T-cell (primary cell): ENCODE data around the gene BPIFB6. TPM values are rescaled to one million over a fixed set of nuclear protein-coding genes. Genes with fewer than 3 reads are reported as not detected.

ENCODE experiments used
- ATAC-seq, 4 experiments: fragments of 200-7000 bp in 3 of 4; fragments of 150-1000 bp in 1 of 4; cut with Tn5 transposase; replicated peaks in 1 of 4; 1 replicate in 3 of 4; 2 replicates in 1 of 4; pipeline ENCODE4 v1.10.0; 2021; ENCODE audit warnings: moderate library complexity in 3 of 4, mild to moderate bottlenecking in 2 of 4, moderate number of reproducible peaks in 1 of 4
- CTCF ChIA-PET, 2 donors: fragments of 300-600 bp; sonication (Branson Sonifier 250); formaldehyde crosslinking; loops; one replicate each; lab custom pipeline; 2022; ENCODE audit warnings: antibody characterized with exemption in 2 of 2; lab: Charles Lee
- POLR2A ChIA-PET, 2 donors: fragments of 300-600 bp; sonication (Branson Sonifier 250); formaldehyde crosslinking; loops; one replicate each; lab custom pipeline; 2022; ENCODE audit warnings: antibody characterized with exemption in 2 of 2; lab: Charles Lee
- DNase-seq, 35 experiments: peaks; one replicate each; pipeline versions ENCODE4 v3.0.0 to v3.0.0-alpha.2; 2013 to 2023
- H3K27ac ChIP-seq: one replicate; pipeline ENCODE4 v1.5.1; 2013; ENCODE audit warnings: low read length
- H3K27me3 ChIP-seq, 2 experiments: replicated peaks in 1 of 2; 1 replicate in 1 of 2; 2 replicates in 1 of 2; pipeline versions ENCODE4 v1.6.1 to v1.7.0; 2013; ENCODE audit warnings: low read length in 1 of 2, mixed read lengths in 1 of 2; ENCODE audit not compliant: control insufficient read depth in 2 of 2, insufficient read depth in 2 of 2; ENCODE audit errors: extremely low read depth in 1 of 2
- H3K36me3 ChIP-seq, 2 donors: 1 replicate in 1 of 2; 2 replicates in 1 of 2; pipeline versions ENCODE4 v1.6.1 to v1.7.0; 2013; ENCODE audit warnings: low read length in 1 of 2; ENCODE audit not compliant: control insufficient read depth in 2 of 2, insufficient read depth in 1 of 2; ENCODE audit errors: extremely low read depth in 1 of 2
- H3K4me1 ChIP-seq, 2 experiments: 1 replicate in 1 of 2; 2 replicates in 1 of 2; pipeline versions ENCODE4 v1.6.1 to v1.7.0; 2013; ENCODE audit warnings: low read length in 2 of 2, mixed read lengths in 1 of 2; ENCODE audit not compliant: insufficient read depth in 2 of 2, control insufficient read depth in 1 of 2; ENCODE audit errors: extremely low read depth in 1 of 2
- H3K4me3 ChIP-seq, 2 donors: 1 replicate in 1 of 2; 2 replicates in 1 of 2; pipeline versions ENCODE4 v1.5.1 to v1.7.0; 2013; ENCODE audit warnings: mild to moderate bottlenecking in 2 of 2, low read length in 1 of 2, moderate library complexity in 1 of 2; ENCODE audit not compliant: control insufficient read depth in 1 of 2; ENCODE audit errors: extremely low read depth in 1 of 2
- H3K9me3 ChIP-seq: 2 replicates; pipeline ENCODE4 v1.7.0; 2013
- H3K27ac Mint-ChIP-seq, 2 donors: one replicate each; pipeline ENCODE4 v1.8.0; 2020 to 2021; ENCODE audit warnings: mild to moderate bottlenecking in 2 of 2, mixed read lengths in 2 of 2
- H3K27me3 Mint-ChIP-seq, 2 donors: one replicate each; pipeline ENCODE4 v1.8.0; 2021 to 2022; ENCODE audit warnings: mixed read lengths in 2 of 2
- H3K36me3 Mint-ChIP-seq: one replicate; pipeline ENCODE4 v1.8.0; 2021; ENCODE audit warnings: mixed read lengths
- H3K4me1 Mint-ChIP-seq, 3 donors: one replicate each; pipeline ENCODE4 v1.8.0; 2020 to 2022; ENCODE audit warnings: mixed read lengths in 3 of 3, mild to moderate bottlenecking in 1 of 3
- H3K4me3 Mint-ChIP-seq, 3 donors: one replicate each; pipeline ENCODE4 v1.8.0; 2020 to 2022; ENCODE audit warnings: mild to moderate bottlenecking in 3 of 3, mixed read lengths in 3 of 3, moderate library complexity in 3 of 3
- H3K9me3 Mint-ChIP-seq, 3 donors: one replicate each; pipeline ENCODE4 v1.8.0; 2020 to 2022; ENCODE audit warnings: mixed read lengths in 3 of 3
- WGBS: methylation state at CpG from one replicate; pipeline ENCODE4 v1.1.5; 2013; ENCODE audit warnings: missing lambda C conversion rate; ENCODE audit not compliant: insufficient coverage; 5-methylcytosine and 5-hydroxymethylcytosine counted together
- total RNA-seq, 35 experiments: library from RNA in 6 of 35; stranded (reverse) in 6 of 35; fragments of 120-200 nt in 1 of 35; gene quantifications; one replicate each; pipeline versions ENCODE4 v1.2.1 to v1.2.4 and lab custom pipeline; 2013 to 2026

BPIFB6 gene
- total RNA-seq, 5 donors from 2014 or later (not counting 1 experiment from before 2014, with no cell fraction given): not detected

DNA sequence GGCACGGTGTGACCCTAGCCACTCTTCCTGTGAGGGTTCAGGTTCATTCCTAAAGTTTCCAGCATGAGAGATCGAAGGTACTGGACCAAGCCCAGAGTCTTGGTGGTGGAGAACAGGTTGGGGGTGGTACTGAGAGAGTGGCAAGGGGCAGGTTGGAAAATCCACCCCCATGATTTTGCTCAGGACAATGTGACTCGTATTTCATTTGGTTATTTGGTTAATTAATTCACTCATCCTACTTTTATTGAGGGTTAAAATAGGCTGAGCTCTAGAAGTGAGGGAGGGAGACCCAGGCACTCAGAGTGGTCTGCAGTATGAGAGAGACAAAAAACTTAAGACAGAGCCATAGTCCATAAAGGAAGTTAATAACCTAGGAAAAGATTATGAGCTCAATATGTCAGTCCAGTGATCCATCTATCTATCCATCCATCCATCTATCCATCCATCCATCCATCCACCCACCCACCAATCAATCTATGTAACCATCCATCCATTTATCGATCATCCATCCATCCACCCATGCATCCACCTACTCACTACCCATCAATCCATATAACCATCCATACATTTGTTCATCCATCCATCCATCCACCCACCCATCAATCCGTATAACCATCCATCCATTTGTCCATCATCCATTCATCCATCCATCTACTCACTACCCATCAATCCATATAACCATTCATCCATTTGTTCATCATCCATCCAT, 6.7 kb upstream of the BPIFB6 start:
- Histone ChIP-seq H3K4me1 (no peaks in the 10 kb centered on the region), H3K36me3 (no peaks in the 10 kb centered on the region), H3K27me3 (peaks cover 0 to 8% of the 10 kb centered on the region in 2 experiments), H3K27ac (no peak overlapping the region), H3K4me3 (no peak overlapping the region), H3K9me3 (no peaks in the 10 kb centered on the region)
- Mint-ChIP-seq H3K36me3 (no peaks in the 10 kb centered on the region), H3K27ac (no peak overlapping the region), H3K4me3 (no peak overlapping the region), H3K27me3 (no peaks in the 10 kb centered on the region), H3K4me1 (peaks cover 0 to 2% (median 0%) of the 10 kb centered on the region in 3 donors), H3K9me3 (no peaks in the 10 kb centered on the region)
- ATAC-seq (no peak), DNase-seq (no peak)
- POLR2A ChIA-PET: no interaction called here
- 64% methylated on average over 3 of the region's 5 CpGs for WGBS
- CTCF ChIA-PET: no interaction called here

DNA sequence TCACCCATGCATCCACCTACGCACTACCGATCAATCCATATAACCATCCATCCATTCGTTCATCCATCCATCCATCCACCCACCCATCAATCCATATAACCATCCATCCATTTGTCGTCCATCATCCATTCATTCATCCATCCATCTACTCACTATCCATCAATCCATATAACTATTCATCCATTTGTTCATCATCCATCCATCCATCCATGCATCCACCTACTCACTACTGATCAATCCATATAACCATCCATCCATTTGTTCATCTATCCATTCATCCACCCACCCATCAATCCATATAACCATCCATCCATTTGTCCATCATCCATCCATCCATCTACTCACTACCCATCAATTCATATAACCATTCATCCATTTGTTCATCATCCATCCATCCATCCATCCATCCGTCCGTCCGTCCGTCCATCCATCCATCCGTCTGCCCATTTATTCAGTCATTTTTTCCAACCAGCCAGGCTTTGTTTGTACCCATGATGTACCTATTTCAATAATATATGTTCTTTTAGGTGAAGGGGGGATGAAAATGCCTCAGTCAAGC, 6.1 kb upstream of the BPIFB6 start:
- Histone ChIP-seq H3K27me3 (peaks cover 0 to 8% of the 10 kb centered on the region in 2 experiments), H3K4me3 (no peak overlapping the region), H3K4me1 (no peaks in the 10 kb centered on the region), H3K36me3 (no peaks in the 10 kb centered on the region), H3K27ac (no peak overlapping the region), H3K9me3 (no peaks in the 10 kb centered on the region)
- Mint-ChIP-seq H3K4me3 (no peak overlapping the region), H3K36me3 (no peaks in the 10 kb centered on the region), H3K27me3 (no peaks in the 10 kb centered on the region), H3K9me3 (no peaks in the 10 kb centered on the region), H3K27ac (no peak overlapping the region), H3K4me1 (peaks cover 0 to 2% (median 0%) of the 10 kb centered on the region in 3 donors)
- WGBS: 78% methylated on average over 4 of the region's 9 CpGs
- ChIA-PET CTCF (no interaction called here), POLR2A (no interaction called here)
- no peak for DNase-seq
- ATAC-seq: no peak

DNA sequence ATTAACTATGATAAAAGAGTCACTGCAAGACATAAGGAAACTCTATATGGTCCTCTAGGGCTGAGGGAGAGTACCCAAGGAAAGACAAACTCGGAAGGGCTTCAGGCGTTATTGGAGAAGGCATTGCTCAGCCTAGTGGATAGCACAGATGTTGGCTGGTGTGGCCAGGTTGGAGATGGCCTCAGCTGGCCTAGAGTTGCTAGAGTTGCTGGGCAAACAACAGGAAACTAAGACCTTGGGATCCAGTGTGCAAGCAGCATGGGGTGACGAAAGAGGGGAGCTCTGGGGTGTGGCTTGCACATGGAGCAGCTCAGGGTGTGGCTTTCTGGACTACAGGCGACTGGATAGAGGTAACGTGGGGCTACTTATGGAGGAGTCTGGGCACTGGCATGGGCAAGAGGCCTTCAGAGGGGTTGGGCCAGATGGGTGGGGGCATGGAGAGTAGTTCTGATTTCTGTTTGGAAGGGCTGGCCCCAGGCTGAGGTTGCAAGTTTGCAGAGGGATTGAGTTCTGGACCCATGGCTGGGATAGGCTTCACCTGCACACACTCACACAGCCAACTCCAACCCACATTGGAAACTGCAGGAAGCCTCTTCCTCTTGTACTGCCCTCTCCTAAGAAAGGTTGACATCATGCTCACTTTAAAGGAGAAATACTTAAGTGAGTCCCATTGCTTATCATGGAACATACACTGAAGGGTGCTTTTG, 5.2 kb upstream of the BPIFB6 start:
- H3K27me3 Mint-ChIP-seq: no peaks in the 10 kb centered on the region
- CTCF ChIA-PET: no interaction called here
- H3K36me3 Mint-ChIP-seq: no peaks in the 10 kb centered on the region
- no peak for ATAC-seq
- no peaks in the 10 kb centered on the region for H3K9me3 ChIP-seq
- 77% methylated on average over 5 of the region's 5 CpGs for whole genome bisulfite sequencing
- H3K9me3 Mint-ChIP-seq: no peaks in the 10 kb centered on the region
- H3K27ac ChIP-seq: no peak overlapping the region
- H3K4me1 Mint-ChIP-seq: peaks cover 0 to 2% (median 0%) of the 10 kb centered on the region in 3 donors
- DNase-seq: no peak
- no peaks in the 10 kb centered on the region for H3K4me1 ChIP-seq
- H3K4me3 ChIP-seq: no peak overlapping the region
- no peak overlapping the region for H3K27ac Mint-ChIP-seq
- POLR2A ChIA-PET: no interaction called here
- H3K4me3 Mint-ChIP-seq: no peak overlapping the region
- no peaks in the 10 kb centered on the region for H3K36me3 ChIP-seq
- peaks cover 0 to 8% of the 10 kb centered on the region in 2 experiments for H3K27me3 ChIP-seq

DNA sequence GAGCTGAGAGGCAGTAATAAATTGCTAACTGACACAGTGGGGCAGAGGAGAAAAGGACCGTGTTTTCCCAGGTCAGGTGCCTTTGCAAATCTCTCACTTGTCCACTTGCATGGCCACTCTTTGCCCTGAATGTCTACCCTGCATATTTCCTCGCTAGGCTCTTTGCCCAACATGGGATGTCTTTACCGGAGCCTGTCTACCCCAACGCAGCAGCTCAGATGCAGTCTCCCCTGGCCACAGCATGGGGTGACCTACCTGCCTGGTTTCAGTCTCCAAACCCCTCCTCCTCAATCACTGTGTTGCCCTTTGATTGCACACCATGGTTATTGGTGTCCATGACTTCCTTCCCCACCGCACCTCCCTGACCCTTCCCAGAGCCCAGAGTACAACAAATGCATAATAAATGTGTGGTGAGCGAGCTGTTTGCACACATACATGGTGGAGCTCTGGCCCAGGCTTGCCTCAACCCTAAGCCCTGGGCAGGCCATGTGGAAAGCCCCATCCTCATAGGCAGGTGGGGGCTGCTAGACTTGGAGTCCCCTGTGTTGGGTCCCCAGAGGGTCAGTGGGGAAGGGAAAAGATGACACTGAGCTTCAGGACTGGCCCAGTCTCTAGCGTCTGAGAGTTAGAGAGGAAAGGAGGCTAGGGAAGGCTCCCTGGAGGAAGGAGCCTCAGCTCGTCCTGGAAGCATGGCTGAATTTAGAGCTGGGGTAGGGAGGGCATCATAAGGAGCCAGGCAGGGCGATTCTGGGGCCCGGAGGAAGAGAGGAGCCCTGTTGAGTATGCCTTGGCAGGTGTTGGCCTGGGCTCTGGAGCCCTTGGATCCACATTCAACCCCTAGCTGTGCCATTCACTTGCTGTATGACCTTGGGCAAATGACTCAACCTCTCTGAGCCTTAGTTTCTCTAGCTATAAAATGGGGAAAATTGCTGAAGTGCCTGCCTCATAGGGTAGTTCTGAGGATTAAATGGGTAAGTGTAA, 4.4 kb upstream of the BPIFB6 start:
- H3K27me3 Mint-ChIP-seq: no peaks in the 10 kb centered on the region
- ATAC-seq: no peak
- no peaks in the 10 kb centered on the region for H3K4me1 ChIP-seq
- no peaks in the 10 kb centered on the region for H3K36me3 Mint-ChIP-seq
- peaks cover 0 to under 1% (median 0%) of the 10 kb centered on the region in 3 donors for H3K4me1 Mint-ChIP-seq
- H3K9me3 Mint-ChIP-seq: no peaks in the 10 kb centered on the region
- ChIA-PET POLR2A (no interaction called here), CTCF (no interaction called here)
- H3K36me3 ChIP-seq: no peaks in the 10 kb centered on the region
- H3K27ac ChIP-seq: no peak overlapping the region
- H3K4me3 Mint-ChIP-seq: no peak overlapping the region
- peaks cover 0 to 8% of the 10 kb centered on the region in 2 experiments for H3K27me3 ChIP-seq
- no peak for DNase-seq
- no peak overlapping the region for H3K27ac Mint-ChIP-seq
- H3K4me3 ChIP-seq: no peak overlapping the region
- no peaks in the 10 kb centered on the region for H3K9me3 ChIP-seq
- WGBS: 78% methylated on average over 8 of the region's 10 CpGs

DNA sequence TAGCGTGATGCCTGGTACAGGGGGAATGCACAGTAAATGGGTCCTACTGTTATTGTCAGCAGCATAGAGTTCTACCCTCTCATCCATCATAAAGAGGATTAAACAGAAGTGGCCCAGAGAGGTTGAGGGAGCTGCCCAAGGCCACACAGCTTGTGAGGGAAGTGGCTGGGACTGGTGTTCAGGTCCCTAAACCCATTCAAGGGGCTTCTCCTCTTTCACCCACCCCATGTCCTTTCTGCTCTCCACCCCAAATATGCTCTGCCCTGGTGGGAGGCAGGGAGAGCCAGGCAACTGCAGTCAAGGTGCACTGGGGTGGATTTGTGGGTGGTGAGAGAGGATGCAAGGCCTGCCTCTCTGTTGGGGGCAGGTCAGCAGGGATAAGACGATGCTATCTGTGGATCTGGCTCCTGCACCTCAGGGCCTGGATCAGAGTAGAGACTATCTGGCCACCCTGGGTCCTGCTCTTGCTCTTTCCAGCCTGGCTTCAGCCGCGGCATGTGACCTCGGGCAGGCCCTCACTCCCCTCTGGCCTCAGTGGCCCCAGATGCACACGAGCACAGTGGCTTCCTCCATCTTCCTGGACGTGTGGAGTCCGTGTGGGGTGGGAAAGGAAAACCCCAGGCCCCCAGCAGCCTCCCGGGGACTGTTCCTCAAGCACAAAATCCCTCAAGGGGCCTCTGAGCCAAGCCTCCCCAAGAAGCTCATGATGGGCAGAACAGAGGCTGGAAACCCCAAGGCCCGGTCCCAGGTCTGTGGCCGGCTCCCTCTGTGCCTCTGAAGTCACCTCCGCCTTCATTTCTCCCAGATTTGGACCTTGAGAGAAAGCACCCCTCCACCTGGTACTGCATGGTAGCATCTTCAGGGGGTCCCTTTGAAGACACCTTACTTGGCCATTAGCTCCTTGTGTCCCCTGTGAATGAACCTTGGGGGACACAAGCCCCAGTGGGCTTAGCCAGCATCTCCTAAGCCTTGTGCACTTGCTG, 3.4 kb upstream of the BPIFB6 start:
- POLR2A ChIA-PET: no interaction called here
- Mint-ChIP-seq H3K27ac (no peak overlapping the region), H3K27me3 (no peaks in the 10 kb centered on the region), H3K36me3 (peaks cover under 1% of the 10 kb centered on the region), H3K9me3 (peaks cover under 1 to 1% (median under 1%) of the 10 kb centered on the region in 3 donors), H3K4me3 (no peak overlapping the region), H3K4me1 (no peaks in the 10 kb centered on the region)
- Histone ChIP-seq H3K36me3 (no peaks in the 10 kb centered on the region), H3K4me1 (no peaks in the 10 kb centered on the region), H3K4me3 (no peak overlapping the region), H3K9me3 (no peaks in the 10 kb centered on the region), H3K27ac (no peak overlapping the region), H3K27me3 (peaks cover 0 to 11% of the 10 kb centered on the region in 2 experiments)
- DNase-seq (no peak), ATAC-seq (no peak)
- CTCF ChIA-PET: no interaction called here
- WGBS: 77% methylated on average over 5 of the region's 12 CpGs
